NT2/D1 (cell line): ENCODE data around the gene GRB7.

Experiments
- DNase-seq: peaks from one replicate; pipeline ENCODE4 v3.0.0-alpha.2; 2011; ENCODE audit warnings: low read depth, low spot score
- H3K27me3 ChIP-seq: 2 replicates; pipeline ENCODE4 v1.6.0; 2011; ENCODE audit warnings: mild to moderate bottlenecking; ENCODE audit not compliant: insufficient read length, insufficient read depth
- H3K36me3 ChIP-seq: 2 replicates; pipeline ENCODE4 v1.6.1; 2011; ENCODE audit warnings: mild to moderate bottlenecking, low read length, mixed read lengths; ENCODE audit not compliant: insufficient read depth, insufficient read length
- H3K4me1 ChIP-seq: 2 replicates; pipeline ENCODE4 v1.5.1; 2011; ENCODE audit not compliant: insufficient read depth, insufficient read length
- H3K4me3 ChIP-seq: 2 replicates; pipeline ENCODE4 v1.5.1; 2011; ENCODE audit warnings: low read depth; ENCODE audit not compliant: insufficient read length
- H3K9ac ChIP-seq: 2 replicates; pipeline ENCODE4 v1.6.0; 2011; ENCODE audit warnings: low read depth; ENCODE audit not compliant: insufficient read length
- H3K9me3 ChIP-seq: 2 replicates; pipeline ENCODE4 v1.5.1; 2011; ENCODE audit warnings: mild to moderate bottlenecking, low read length; ENCODE audit not compliant: insufficient read depth
- SUZ12 ChIP-seq: IDR thresholded peaks from 2 replicates; pipeline ENCODE4 v1.6.1; 2011; ENCODE audit not compliant: insufficient read length, insufficient read depth; ENCODE audit errors: extremely low read depth
- YY1 ChIP-seq: IDR thresholded peaks from 2 replicates; pipeline ENCODE4 v1.6.1; 2011; ENCODE audit not compliant: insufficient read length, insufficient read depth
- ZNF274 ChIP-seq: IDR thresholded peaks from 2 replicates; pipeline ENCODE4 v1.6.1; 2011; ENCODE audit warnings: mild to moderate bottlenecking, low read depth, low read length

GRB7 gene

DNA sequence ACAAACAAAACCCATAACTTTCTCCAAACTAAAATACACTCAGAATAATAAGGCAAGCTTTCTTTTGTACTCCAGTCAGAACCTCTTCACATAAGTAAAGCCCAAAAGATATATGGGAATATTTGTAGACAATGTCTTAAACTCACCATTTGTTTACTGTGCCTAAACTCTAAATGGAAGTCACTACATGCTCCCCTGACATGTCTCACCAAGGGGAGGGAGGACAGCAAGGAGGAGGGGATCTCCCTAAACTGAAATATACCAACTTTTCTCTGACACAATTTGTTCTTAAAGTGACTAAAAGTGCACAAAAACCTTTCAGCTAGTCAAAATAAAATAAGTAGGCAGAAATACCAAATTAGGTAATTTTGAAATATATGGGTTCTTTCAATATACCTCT, 38.5 kb downstream of the GRB7 start:
- Histone ChIP-seq H3K9me3 (no peaks in the 10 kb centered on the region), H3K9ac (no peak overlapping the region), H3K4me3 (no peak overlapping the region), H3K27me3 (no peaks in the 10 kb centered on the region), H3K4me1 (no peaks in the 10 kb centered on the region), H3K36me3 (no peaks in the 10 kb centered on the region)
- DNase-seq, result no peak
- TF ChIP-seq SUZ12 (no peak), YY1 (no peak), ZNF274 (no peak)

DNA sequence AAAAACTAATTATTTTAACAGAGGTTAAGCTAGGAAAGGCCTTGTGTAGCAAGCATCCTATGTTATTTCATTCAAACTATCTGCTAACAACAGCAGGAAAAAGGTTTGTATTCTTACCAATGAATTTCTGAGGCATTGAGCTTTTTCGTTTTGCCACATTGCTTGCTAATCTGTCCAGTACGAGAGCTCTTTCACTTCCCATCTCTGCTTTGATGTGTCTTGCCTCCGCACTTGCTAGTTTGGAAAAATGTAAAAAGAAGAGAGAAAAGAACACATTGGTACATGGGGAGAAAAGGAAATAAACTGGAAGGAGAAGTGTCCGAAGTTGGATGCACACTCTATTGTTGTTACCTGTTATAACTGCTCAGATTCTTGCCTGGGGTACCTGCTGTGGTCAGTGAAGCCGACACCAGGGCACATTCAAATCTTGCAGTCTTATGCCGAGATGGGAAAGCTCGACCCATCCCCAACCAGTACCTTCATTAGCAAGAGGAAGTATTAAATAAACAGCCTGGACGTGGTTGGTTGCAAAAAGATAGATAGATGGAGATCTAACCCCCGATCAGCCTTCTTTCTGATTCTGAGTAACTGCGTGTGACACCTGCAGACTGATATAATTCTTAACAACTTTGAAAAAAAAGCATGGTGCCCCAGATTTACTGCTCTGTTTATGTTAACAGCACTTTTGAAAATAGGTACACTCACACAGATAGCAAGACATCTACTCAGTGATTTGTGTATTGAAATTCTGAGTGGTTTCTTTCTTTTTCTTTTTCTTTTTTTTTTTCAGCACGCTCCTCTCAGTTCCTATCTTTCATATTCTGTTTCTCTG, 40.0 kb downstream of the GRB7 start:
- Histone ChIP-seq H3K9ac (no peak overlapping the region), H3K9me3 (no peaks in the 10 kb centered on the region), H3K27me3 (no peaks in the 10 kb centered on the region), H3K4me3 (no peak overlapping the region), H3K36me3 (no peaks in the 10 kb centered on the region), H3K4me1 (no peaks in the 10 kb centered on the region)
- TF ChIP-seq YY1, result no peak
- TF ChIP-seq ZNF274, result no peak
- no peak for TF ChIP-seq SUZ12
- DNase-seq, result no peak

DNA sequence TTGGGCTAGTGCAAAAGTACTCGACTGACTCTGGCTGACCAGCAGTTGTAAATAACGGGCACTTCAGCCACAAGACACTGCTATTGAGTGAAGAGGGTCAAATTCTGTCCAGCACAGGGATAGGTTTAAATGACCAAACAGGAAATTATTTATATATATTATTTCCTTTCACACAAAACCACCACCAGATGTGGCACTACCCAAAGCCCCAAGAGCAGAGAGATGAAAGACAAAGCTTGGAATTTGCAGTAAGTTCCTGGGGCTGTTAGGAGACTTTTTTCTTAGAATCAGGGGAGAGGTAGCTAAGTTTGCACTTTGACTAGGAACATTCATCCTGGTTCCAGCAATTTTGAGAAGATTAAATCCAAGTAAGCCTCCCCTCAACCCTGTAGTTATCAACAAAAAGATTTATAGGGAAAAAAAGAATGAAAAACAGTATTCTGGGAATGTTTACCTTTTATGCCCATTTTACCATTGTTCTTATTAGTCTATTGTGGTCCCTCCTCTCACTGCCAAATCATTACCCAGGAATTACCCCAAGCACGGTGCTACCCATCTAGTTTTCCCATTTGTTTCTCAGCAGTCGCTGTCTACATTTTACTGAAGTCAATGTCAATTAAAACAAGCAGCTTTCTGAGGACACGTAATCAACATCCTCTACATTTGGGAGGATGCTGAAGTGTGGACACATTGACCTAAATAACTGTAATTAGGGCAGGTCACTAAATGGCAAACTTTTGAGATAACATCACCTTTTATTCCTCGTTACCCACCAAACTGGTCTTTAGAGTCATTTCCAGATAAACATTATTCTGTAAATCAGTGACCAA, 43.5 kb downstream of the GRB7 start:
- Histone ChIP-seq H3K9ac (no peak overlapping the region), H3K4me1 (no peaks in the 10 kb centered on the region), H3K27me3 (no peaks in the 10 kb centered on the region), H3K36me3 (no peaks in the 10 kb centered on the region), H3K9me3 (no peaks in the 10 kb centered on the region), H3K4me3 (no peak overlapping the region)
- DNase-seq, result no peak
- no peak for TF ChIP-seq YY1
- no peak for TF ChIP-seq ZNF274
- no peak for TF ChIP-seq SUZ12

DNA sequence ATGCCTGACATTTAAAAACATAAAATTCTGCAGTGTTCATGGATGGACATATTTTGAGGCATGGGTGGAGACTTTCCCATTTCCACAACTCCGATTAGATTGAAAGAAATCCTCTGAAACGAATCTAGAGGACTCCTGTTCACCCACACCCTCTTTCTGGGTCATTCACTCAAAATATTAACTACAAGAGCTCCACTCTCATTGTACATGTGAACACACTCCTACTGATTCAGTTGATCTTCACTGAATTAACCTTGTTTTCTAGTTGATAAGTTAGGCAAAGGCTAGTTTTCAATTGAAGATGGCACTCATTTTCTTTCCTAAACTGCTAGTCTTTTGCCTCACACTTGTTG, 44.1 kb downstream of the GRB7 start:
- Histone ChIP-seq H3K4me1 (no peaks in the 10 kb centered on the region), H3K9me3 (no peaks in the 10 kb centered on the region), H3K27me3 (no peaks in the 10 kb centered on the region), H3K36me3 (no peaks in the 10 kb centered on the region), H3K4me3 (no peak overlapping the region), H3K9ac (no peak overlapping the region)
- no peak for DNase-seq
- TF ChIP-seq SUZ12 (no peak), YY1 (no peak), ZNF274 (no peak)

DNA sequence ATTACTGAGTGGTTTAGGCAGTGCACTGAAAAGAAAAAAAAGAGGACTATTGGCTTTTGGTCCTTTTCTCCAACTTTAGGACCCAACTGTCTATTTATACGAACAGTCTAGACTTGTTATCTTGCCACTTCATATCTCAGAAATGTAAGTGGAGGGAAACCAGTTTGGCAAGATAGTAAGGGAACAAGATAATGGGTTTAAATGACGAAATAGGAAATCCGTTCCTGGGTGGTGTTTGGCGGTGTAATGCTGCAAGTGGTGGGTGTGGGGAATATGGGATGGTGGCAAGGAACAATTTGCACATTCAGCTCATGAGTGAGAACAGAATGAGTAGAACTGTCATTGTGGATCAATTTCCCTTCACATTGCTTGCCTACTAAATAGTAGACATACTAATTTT, 44.7 kb downstream of the GRB7 start:
- DNase-seq, result no peak
- H3K4me1 ChIP-seq, result no peaks in the 10 kb centered on the region
- no peak overlapping the region for H3K4me3 ChIP-seq

DNA sequence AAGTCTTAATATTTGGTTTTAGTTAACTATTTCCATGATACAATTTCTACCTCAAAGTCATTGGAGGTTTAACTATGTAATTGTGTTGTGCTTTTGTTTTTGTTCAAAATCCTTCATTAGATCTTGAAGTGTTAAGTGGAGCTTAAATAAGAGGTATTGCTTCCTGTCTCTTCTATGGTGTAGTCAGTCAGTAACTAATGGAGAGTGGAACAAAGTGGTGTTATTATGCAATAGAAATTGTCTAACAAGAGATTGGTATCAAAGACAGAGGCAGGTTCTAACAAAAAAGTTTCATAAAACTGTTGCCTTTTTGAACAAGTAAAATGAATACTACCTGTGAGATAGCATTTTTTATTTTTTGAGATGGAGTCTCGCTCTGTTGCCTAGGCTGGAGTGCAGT, 45.2 kb downstream of the GRB7 start:
- H3K4me3 ChIP-seq, result no peak overlapping the region
- TF ChIP-seq SUZ12, result no peak
- no peak for TF ChIP-seq ZNF274
- no peak for TF ChIP-seq YY1
- DNase-seq, result no peak
- H3K9me3 ChIP-seq, result no peaks in the 10 kb centered on the region
- H3K36me3 ChIP-seq, result no peaks in the 10 kb centered on the region
- H3K4me1 ChIP-seq, result no peaks in the 10 kb centered on the region
- H3K27me3 ChIP-seq, result no peaks in the 10 kb centered on the region
- H3K9ac ChIP-seq, result no peak overlapping the region

More for the DNA sequence above, 44.7 kb downstream of the GRB7 start:
- Histone ChIP-seq H3K36me3 (no peaks in the 10 kb centered on the region), H3K9ac (no peak overlapping the region), H3K9me3 (no peaks in the 10 kb centered on the region), H3K27me3 (no peaks in the 10 kb centered on the region)
- TF ChIP-seq YY1 (no peak), SUZ12 (no peak)

DNA sequence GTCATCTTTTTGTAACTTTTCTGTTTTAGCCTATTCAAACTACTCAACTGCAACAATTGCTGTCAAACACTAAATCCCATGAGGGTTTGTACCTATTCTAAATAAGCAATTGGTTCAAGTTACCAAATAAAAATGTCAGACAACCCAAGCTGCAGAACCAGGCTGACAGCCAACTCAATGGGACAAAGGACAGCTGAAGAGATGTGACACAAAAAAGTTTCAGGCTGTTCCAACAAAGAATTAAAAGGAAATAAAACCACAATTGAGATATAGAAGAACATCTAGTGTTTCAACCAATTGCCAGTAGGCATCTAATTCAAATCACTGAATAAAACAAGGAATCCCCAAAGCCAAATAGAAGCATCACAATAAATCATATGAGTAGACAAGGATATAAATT, 49.3 kb downstream of the GRB7 start:
- H3K4me1 ChIP-seq, result no peaks in the 10 kb centered on the region
- no peaks in the 10 kb centered on the region for H3K27me3 ChIP-seq
- no peaks in the 10 kb centered on the region for H3K36me3 ChIP-seq
- DNase-seq, result no peak
- H3K4me3 ChIP-seq, result no peak overlapping the region
- no peak overlapping the region for H3K9ac ChIP-seq
- no peaks in the 10 kb centered on the region for H3K9me3 ChIP-seq
- TF ChIP-seq ZNF274 (no peak), SUZ12 (no peak), YY1 (no peak)
